Ureter (tissue), 1 donor: ENCODE results near the gene MARCHF3. TPM values are rescaled to one million over a fixed set of nuclear protein-coding genes. Genes with fewer than 3 reads are reported as not detected.

Source experiments
- DNase-seq: peaks from one replicate; pipeline ENCODE4 v3.0.0-alpha.2; 2020; ENCODE audit warnings: low spot score
- total RNA-seq: library from RNA; stranded (reverse); gene quantifications from one replicate; pipeline ENCODE4 v1.2.4, GENCODE V29; 2023
- donor health status: DM: yes; HTN: yes; CAD: no.

Gene MARCHF3
- total RNA-seq, 1 donor from 2014 or later: 7.0 TPM

DNA sequence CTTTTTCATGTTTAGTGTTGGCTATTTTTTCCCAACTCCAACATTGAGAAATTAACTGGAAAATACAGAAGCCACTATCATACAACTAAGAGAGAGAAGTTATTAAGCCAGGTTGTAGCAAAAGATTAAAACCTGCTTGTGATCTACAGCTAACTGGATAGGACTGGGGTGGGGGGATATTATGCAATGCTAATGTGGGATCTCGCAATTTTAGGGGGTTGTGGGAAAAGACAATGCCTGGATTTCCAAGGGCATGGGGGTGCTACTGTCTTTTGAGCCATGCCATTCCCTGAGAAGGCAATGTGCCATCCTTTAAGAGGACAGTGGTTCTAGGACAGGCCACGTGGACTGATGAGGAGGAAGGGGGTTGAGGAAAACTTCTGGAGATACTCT is 46.5 kb downstream of the MARCHF3 start:
- no peak for DNase-seq

- no peak for DNase-seq
Measured at GRCh38 chr5:126982926-126983873, 47.2 kb downstream of the MARCHF3 start.

DNA sequence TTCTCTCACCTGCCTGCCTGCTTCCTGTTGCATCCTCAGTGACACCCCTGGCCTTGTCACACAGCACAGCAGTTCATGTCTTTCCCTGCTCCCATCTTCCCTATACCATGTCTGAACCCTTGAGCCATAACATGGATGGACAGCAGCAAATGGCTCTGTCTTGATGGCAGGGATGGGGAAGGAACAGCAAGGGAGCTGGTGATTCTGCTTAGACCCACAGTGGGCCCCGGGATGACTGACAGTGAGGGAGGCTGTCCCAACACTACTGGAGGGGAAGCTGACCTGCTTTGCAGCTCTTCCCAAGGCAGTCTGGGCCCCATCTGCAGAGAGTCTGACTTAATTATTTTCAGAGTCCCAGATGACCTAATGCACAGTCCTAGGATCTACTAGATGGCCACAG is 48.2 kb downstream of the MARCHF3 start:
- no peak for DNase-seq

- DNase-seq: no peak
Measured at GRCh38 chr5:126981701-126982100, 48.7 kb downstream of the MARCHF3 start.

- no peak for DNase-seq
Measured at GRCh38 chr5:126981222-126981621, 49.1 kb downstream of the MARCHF3 start.

- DNase-seq: no peak
Measured at GRCh38 chr5:126978258-126978657, 52.1 kb downstream of the MARCHF3 start.

DNA sequence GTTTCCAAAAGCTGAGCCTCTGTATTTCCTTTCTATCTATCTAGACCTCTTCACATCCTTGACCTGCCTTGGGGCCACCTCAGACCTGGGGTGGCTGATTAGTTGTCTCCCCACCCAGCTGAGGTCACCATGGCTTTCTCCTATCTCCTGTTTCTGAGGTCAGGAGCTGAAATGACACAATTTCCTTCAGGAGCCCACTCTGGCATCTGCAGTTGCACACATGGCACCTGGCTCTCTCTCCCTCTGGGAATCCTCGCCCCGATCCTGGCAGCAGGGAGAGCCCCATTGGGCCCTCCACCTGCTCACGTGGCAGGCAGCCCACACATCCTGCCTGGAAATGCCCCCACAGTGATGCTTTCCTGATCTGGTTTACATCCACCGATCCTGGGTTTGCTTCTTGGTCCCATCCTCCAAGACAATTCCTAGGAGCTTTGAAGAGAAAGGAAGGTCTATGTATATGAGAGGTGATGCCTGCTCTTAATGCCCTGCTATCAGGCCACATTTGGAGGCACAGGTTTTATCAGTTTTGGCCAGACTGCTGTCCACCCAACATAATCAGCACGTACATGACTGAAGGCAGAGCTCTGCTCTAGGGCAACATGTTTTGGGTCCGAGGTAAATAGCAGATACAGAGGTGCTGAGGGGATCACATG is 53.7 kb downstream of the MARCHF3 start:
- DNase-seq: no peak

GRCh38 chr5:126975796-126976195 is 54.6 kb downstream of the MARCHF3 start:
- no peak for DNase-seq

DNA sequence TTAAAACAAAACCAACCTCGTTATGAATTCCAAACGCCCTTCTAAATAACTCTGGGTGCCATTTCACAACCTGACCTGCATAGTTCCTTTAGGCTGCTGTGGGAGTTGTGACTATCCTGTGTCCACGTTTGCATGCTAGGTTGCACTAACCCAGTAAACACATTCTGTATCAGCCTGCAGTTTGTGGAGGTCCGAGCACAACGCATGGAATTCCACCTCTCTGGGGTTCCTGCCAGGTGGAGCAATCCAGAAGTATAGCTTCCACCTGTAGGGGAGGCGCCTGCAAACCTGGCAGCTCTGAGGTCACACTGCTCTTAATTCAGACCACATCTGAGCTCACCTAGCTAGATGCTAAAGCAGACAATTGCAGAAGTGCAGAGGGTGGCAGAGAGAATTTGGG is 57.2 kb downstream of the MARCHF3 start:
- DNase-seq: no peak

GRCh38 chr5:126972062-126972895 is 58.1 kb downstream of the MARCHF3 start:
- DNase-seq: no peak

GRCh38 chr5:126971455-126972031 is 58.8 kb downstream of the MARCHF3 start:
- DNase-seq: no peak

GRCh38 chr5:126970517-126971017 is 59.8 kb downstream of the MARCHF3 start:
- no peak for DNase-seq

DNA sequence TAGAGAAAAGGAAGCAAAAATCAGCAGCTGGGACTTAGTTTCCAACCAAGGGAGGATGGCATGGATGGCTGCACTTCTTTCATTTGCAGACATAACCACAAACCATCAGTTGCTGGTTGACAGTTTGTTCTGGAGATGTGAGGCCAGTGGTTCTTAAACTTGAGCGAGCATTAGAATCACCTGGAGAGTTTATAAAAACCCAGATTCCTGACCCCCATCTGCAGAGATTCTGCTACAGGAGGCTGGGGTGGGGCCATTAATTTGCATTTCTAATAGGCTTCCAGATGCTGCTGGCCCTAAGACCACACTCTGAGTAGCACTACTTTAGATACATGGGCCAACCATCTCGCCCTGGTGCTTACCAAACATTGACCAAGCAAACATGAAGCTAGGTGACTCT is 60.8 kb downstream of the MARCHF3 start:
- DNase-seq: no peak

GRCh38 chr5:126967808-126968466 is 62.4 kb downstream of the MARCHF3 start:
- no peak for DNase-seq

DNA sequence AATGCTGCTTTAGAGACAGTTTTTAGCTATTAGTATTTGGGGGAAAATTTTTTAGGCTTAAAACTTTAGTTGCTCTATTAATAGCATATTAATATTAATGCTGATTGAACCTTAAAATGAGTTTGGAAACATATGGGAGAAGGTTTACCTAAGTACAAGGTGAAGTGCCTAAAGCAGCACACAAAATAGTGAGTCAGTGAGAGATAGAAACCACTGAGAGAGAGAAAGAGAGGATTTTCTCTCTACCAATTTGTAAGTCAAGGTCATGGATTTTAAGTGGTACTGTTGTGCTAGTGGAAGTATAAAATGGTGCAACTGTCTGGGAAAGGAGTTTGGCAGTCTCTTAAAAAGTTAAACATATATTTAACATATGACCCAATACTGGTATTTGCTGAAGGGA is 64.9 kb downstream of the MARCHF3 start:
- no peak for DNase-seq

- no peak for DNase-seq
Measured at GRCh38 chr5:126965061-126965475, 65.3 kb downstream of the MARCHF3 start.

DNA sequence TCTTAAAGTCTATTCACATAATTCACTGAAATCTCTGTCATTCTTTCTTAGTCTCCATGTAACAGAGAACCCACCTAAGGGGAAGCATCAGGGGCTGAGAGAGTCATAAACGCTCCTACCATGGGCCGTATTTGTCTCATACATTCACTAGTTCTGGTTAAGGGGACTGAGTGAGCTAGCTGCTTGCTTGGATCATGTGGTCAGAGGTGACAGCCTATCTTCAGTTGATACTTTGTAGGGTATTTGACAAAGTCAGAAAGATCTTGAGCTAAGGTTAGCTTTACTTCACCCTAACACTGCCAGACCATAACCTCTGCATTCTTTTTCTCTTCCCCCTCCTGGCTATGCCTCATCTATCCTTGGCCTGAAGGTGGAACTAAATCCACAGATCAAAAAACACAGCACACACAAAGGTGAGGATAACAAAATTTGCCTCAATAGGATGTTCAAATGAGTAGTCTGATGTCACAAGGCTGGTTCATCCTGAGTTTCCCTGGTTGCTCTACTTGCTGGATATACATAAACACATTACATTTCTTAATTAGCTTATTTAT is 66.5 kb downstream of the MARCHF3 start:
- DNase-seq: no peak

DNA sequence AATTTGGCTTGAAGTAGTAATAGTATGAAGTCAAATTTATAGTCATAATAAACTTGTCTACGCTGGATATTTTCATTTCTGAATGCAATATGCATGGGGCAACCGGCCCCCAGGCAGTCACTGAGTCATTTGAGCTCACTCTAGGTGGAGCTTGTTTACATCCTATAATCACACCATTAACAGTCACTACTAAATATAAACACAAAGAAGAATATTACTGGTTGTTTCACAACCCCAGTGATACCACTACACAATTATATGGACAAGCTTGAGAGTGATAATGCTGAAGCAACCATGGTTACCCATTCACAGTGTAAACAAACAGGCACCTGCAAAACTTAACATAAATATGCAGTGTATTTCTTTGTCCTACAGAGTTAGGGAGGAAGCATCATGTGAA is 68.7 kb downstream of the MARCHF3 start:
- no peak for DNase-seq

- no peak for DNase-seq
Measured at GRCh38 chr5:126961128-126961527, 69.2 kb downstream of the MARCHF3 start.

DNA sequence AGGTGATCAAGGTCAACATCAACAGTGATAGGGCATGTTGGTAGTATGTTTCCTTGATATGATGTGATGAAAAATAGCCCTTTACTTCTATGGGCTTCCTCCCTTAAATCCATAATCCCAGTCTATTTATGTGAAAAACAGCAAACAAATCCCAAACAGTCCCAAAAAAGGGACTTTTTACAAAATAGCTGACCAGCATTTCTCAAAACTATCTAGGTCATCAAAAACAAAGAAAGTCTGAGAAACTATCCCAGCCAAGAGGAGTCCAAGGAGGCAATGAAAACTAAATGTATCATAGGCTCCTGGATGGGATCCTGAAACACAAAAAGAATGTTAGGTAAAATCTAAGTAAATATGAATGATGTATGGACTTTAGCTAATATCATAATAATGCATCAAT is 71.2 kb downstream of the MARCHF3 start:
- no peak for DNase-seq

DNA sequence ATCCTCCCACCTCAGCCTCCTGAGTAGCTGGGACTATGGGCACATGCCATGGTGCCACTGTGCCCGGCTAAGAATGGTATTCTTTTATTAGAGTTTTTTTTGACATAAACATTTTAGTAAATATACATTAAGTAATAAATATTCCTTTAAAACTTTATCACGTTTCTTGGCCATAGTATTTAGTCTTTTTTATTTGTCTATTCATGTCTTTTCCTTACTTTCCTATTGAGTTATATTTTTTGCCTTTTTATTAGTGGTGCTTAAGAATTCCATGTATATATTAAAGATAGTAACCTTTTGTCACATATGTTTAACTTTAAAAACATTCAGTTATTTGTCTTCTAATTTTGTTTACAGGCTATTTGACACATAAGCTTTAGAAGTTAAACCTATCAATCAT is 73.4 kb downstream of the MARCHF3 start:
- DNase-seq: no peak
